Panc1 (cell line): Measurements from ENCODE around the gene ERCC6. TPM values are rescaled to one million over a fixed set of nuclear protein-coding genes. Genes with fewer than 3 reads are reported as not detected.

Source experiments
- ATAC-seq: fragments of 200-7000 bp; cut with Tn5 transposase; 2 replicates; pipeline ENCODE4 v1.9.1; 2020; ENCODE audit warnings: mild to moderate bottlenecking, moderate library complexity
- BruUV-seq: library from RNA; stranded (reverse); fragments of 400-500 nt; replicated peaks from 2 replicates; lab custom pipeline; 2021; lab: Mats Ljungman, UMichigan
- CTCF ChIA-PET: fragments of 300-600 bp; sonication (Branson Sonifier 250); formaldehyde crosslinking; loops from one replicate; lab custom pipeline; 2022; ENCODE audit warnings: antibody characterized with exemption; lab: Charles Lee
- POLR2A ChIA-PET: fragments of 300-600 bp; sonication (Branson Sonifier 250); formaldehyde crosslinking; loops from one replicate; lab custom pipeline; 2022; ENCODE audit warnings: antibody characterized with exemption; lab: Charles Lee
- DNase-seq: peaks from one replicate; pipeline ENCODE4 v3.0.0-alpha.2; 2010; ENCODE audit warnings: low read depth, low spot score
- H3K27ac ChIP-seq: 2 replicates; pipeline ENCODE4 v1.5.1; 2011; ENCODE audit warnings: mild to moderate bottlenecking, low read length, inconsistent platforms
- H3K27me3 ChIP-seq: fragments of 200-500 bp; sonication (Bioruptor generic); 2 replicates; pipeline ENCODE4 v1.6.0; 2014; ENCODE audit warnings: low read length, inconsistent platforms; ENCODE audit not compliant: control insufficient read depth, insufficient read depth
- H3K36me3 ChIP-seq: fragments of 200-500 bp; sonication (Bioruptor generic); 2 replicates; pipeline ENCODE4 v1.5.1; 2014; ENCODE audit warnings: inconsistent platforms, mild to moderate bottlenecking, low read length, moderate library complexity; ENCODE audit not compliant: control insufficient read depth, insufficient read depth
- H3K4me1 ChIP-seq: 2 replicates; pipeline ENCODE4 v1.5.1; 2011; ENCODE audit warnings: inconsistent platforms, mild to moderate bottlenecking, low read length, moderate library complexity; ENCODE audit not compliant: control insufficient read depth, insufficient read depth
- H3K4me3 ChIP-seq, 2 experiments: 2 replicates each; pipeline ENCODE4 v1.5.1; 2011 to 2012; ENCODE audit warnings: low read depth in 2 of 2, low read length in 2 of 2, mild to moderate bottlenecking in 2 of 2, inconsistent platforms in 1 of 2, moderate library complexity in 1 of 2
- H3K9me3 ChIP-seq: fragments of 200-500 bp; sonication (Bioruptor generic); 2 replicates; pipeline ENCODE4 v1.5.1; 2014; ENCODE audit warnings: low read depth, mild to moderate bottlenecking, inconsistent platforms, low read length, moderate library complexity; ENCODE audit not compliant: control insufficient read depth, insufficient read depth
- CTCF ChIP-seq: fragments of 450-650 bp; IDR thresholded peaks from 2 replicates; pipeline ENCODE4 v1.5.1; 2017; ENCODE audit warnings: mild to moderate bottlenecking
- POLR2AphosphoS5 ChIP-seq: IDR thresholded peaks from 2 replicates; pipeline ENCODE4 v1.6.1; 2012; ENCODE audit warnings: mild to moderate bottlenecking, low read depth, low read length, moderate library complexity
- REST ChIP-seq, 2 experiments: IDR thresholded peaks; 2 replicates each; pipeline ENCODE4 v1.6.1; 2011 to 2012; ENCODE audit warnings: low read depth in 2 of 2, control low read depth in 1 of 2, low read length in 1 of 2, mild to moderate bottlenecking in 1 of 2, moderate library complexity in 1 of 2; ENCODE audit not compliant: insufficient read depth in 1 of 2
- SIN3A ChIP-seq: IDR thresholded peaks from 2 replicates; pipeline ENCODE4 v1.6.1; 2012; ENCODE audit warnings: low read depth, mild to moderate bottlenecking, low read length, moderate library complexity, borderline replicate concordance; ENCODE audit not compliant: insufficient read depth
- TCF7L2 ChIP-seq: IDR thresholded peaks from 2 replicates; pipeline ENCODE4 v1.6.1; 2011; ENCODE audit warnings: mild to moderate bottlenecking, low read depth, low read length, inconsistent platforms
- in situ Hi-C: cut with HindIII; loops from 2 replicates; pipeline ENCODE4 v1.10.0; 2016; ENCODE audit warnings: low sequenced_read_pairs, low pct_unique_long_range_greater_than_20kb
- intact Hi-C: fragments of 100-400 bp; cut with micrococcal nuclease; formaldehyde crosslinking; loops from one replicate; pipeline ENCODE4 v1.10.0; 2022; ENCODE audit not compliant: unreplicated experiment
- total RNA-seq: library from RNA; stranded (reverse); gene quantifications from one replicate; pipeline ENCODE4 v1.2.1, GENCODE V29; 2021; ENCODE audit not compliant: unreplicated experiment

ERCC6 gene
- total RNA-seq, 1 experiment from 2014 or later: 19.1 TPM

- Histone ChIP-seq H3K27me3 (peaks cover 5% of the 10 kb centered on the region; the same call in 1 of the 2 replicates), H3K36me3 (no peaks in the 10 kb centered on the region), H3K4me1 (no peaks in the 10 kb centered on the region), H3K27ac (no peak overlapping the region), H3K9me3 (no peaks in the 10 kb centered on the region), H3K4me3 (no peak overlapping the region)
- POLR2A ChIA-PET: no interaction called here
- no peak for TF ChIP-seq POLR2AphosphoS5
- TF ChIP-seq CTCF: no peak
- no peak for TF ChIP-seq REST (IDR thresholded peaks at IDR 0.05; ENCODE audit: insufficient read depth in 1 of 2, low read depth in 2 of 2, low read length in 1 of 2)
- no peak for TF ChIP-seq TCF7L2
- no peak for TF ChIP-seq SIN3A
- in situ Hi-C loops: no loop called here
- CTCF ChIA-PET: no interaction called here
- ATAC-seq: no peak
- no peak for DNase-seq
- BruUV-seq: no TSS peak
- intact Hi-C loops: no loop called here
These were observed 30.2 kb upstream of the ERCC6 start for GRCh38 chr10:49569031-49569631.

- Histone ChIP-seq H3K27ac (no peak overlapping the region), H3K4me3 (no peak overlapping the region), H3K4me1 (no peaks in the 10 kb centered on the region), H3K9me3 (no peaks in the 10 kb centered on the region), H3K36me3 (no peaks in the 10 kb centered on the region), H3K27me3 (peaks cover 5% of the 10 kb centered on the region; the same call in 1 of the 2 replicates)
- intact Hi-C loops (no loop called here), in situ Hi-C loops (no loop called here)
- ChIA-PET CTCF (no interaction called here), POLR2A (no interaction called here)
- no peak for DNase-seq
- BruUV-seq: no TSS peak
- TF ChIP-seq SIN3A (no peak), REST (IDR thresholded peaks at IDR 0.05; ENCODE audit: insufficient read depth in 1 of 2, low read depth in 2 of 2, low read length in 1 of 2) (no peak), TCF7L2 (no peak), CTCF (no peak), POLR2AphosphoS5 (no peak)
- no peak for ATAC-seq
These were observed 29.3 kb upstream of the ERCC6 start for GRCh38 chr10:49568235-49568634.
